ENCODE results near the gene LGALS9B.
"Not testable (repeated sequence)": the region's sequence is repeated elsewhere in the genome, so short reads cannot be mapped to it uniquely, and the experiment has no call there.

LGALS9B gene

DNA sequence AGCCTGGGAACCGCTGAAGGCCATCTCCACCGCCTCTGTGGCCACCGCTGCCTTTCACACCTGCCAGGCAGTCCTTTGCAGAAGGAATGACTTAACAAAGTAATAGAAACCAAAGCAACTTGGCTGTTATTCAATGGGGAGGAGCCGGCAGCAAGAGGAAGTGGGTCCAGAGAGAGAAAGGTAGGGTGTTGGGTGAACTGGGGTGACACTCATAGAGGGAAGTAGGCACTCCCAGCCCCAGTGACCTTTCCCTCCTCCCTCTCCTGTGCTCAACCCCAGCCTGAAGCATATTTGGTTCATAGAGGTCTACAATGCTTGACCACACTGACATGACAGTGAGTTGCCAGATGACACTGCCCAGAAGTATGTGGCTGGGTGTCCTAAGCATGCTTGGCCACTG lies at the start of gene LGALS9B:
Gene LGALS9B, minus strand, starts transcription at position 93 of the 400 bp plus-strand sequence. Its CDS starts 69 bp downstream, at position 24.
- not testable (repeated sequence) for DNase-seq

DNA sequence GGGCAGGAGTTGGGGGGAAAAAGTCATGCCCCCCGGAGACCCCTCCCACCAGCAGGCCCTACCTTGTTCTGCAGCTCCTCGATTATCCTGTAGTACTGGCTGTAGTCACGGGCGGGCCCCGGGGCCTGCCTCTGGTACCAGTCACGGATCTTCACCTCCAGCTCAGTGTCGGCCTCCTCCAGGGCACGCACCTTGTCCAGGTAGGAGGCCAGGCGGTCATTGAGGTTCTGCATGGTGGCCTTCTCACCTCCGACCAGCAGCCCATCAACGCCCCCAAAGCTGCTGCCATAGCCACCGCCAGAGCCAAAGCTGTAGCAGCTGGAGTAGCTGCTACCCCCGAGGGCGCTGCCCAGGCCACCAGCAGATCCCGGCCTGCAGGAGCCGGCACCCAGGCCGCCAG lies 49.6 kb upstream of the LGALS9B start:
- not testable (repeated sequence) for DNase-seq

- DNase-seq, result not testable (repeated sequence)
Measured at GRCh38 chr17:20515099-20515498, 47.8 kb upstream of the LGALS9B start.

- DNase-seq, result not testable (repeated sequence)
Measured at GRCh38 chr17:20513539-20513938, 46.2 kb upstream of the LGALS9B start.

GRCh38 chr17:20512378-20512777 lies 45.0 kb upstream of the LGALS9B start:
- DNase-seq, result not testable (repeated sequence)

- DNase-seq, result not testable (repeated sequence)
Measured at GRCh38 chr17:20511778-20512177, 44.4 kb upstream of the LGALS9B start.

GRCh38 chr17:20505333-20505732 lies 38.0 kb upstream of the LGALS9B start:
- not testable (repeated sequence) for DNase-seq

DNA sequence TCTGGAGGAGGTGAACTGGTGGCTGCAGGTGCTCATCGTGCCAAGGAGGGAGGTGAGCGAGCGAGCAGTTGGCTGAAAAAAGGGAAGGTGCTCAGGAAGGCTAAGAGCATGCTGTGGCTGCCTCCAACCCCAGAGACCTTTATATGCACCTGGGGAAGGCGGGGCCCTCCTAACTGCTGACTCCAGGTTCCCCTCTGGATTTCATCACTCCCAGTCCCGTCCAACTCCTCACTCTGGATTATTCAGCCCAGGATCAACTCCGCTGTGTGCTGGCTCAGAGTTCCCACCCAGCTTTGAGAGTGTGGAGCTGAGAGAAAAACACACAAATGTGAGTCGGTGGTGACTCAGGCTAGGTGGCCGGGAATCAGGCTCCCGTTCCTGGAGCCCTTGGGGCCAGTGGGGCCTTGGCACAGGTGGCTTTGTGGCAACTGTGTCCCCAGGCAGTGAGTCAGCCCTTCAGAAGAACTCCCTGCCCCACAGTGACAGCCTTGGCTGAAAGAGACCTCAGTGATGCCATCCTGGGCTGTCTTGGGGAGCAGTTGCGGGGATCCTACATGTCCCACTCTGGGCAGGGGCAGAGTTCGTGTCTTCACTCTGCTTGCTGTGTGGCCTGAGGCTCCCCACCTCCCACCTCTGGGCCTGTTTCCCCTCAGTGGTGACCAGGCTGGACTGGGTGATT lies 37.2 kb upstream of the LGALS9B start:
- DNase-seq, result not testable (repeated sequence)

DNA sequence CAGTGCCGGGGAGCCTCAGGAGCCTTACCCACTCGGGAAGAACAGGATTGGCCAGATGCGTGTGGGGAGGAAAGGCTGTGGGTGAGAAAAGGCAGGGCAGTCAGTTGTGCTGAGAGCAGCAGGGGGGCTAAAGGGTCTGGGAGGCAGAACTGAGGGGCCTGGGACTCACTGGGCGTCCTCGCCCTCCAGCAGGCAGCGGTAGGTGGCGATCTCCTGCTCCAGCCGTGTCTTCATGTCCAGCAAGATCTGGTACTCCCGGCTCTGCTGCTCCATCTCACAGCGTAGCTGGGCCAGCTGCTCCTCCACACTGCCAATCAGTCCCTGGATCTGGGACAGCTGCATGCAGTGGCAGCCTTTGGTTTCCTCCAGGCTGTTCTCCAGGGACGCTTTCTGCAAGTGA lies 34.6 kb upstream of the LGALS9B start:
- not testable (repeated sequence) for DNase-seq

DNA sequence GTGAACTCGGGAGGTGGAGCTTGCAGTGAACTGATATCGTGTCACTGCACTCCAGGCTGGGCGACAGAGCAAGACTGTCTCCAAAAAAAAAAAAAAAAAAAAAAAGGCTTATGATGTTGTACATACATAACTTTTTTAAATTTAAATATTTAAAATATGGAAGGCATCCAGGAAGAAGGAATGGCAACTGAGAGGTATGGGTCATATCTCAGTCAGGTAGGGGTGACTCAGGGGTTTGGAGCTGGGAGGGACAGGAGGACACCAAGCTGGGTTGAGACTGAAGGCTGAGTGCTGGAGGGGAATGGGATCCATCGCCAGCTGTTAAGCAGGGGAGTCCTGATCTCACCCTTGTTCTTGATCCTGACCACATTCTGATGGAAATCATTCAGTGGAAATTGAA lies 33.0 kb upstream of the LGALS9B start:
- not testable (repeated sequence) for DNase-seq

DNA sequence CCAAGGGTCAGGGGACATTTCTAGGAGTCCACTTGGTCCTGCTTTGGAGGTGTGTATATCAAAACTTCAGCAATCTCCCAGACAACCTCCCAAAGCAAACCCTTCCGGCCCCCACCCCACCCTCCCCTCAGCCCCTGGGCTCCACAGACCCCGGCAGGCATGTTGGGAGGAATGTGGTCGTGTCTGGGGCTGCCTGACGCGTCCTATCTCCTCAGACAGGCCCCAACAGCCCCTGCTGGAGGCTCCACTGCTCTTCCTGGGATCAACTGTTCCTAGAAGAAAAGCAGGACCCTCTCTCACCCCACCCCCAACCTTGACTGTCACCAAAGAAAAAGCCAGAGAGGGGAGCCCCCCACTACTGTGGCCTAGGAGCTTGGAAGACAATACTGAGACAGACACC lies 28.1 kb upstream of the LGALS9B start:
- DNase-seq, result not testable (repeated sequence)

DNA sequence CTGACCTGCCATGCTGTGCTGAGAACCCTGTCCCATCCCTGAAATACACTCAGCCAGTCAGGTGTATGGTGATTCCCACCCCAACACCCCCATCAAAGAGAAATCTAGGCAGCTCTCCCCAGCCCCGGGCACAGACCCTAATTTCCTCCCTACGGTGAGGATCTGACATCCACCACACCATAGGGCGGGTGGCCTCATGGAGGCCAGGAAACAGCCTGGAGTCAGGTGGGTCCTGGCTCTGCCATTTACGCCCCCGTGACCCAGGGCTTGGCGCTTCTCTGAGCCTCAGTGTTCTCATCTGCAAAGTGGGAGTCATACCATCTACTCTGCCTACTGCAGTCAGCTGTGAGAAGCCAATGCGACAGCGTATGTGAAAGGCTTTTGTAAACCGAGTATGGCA lies 27.4 kb upstream of the LGALS9B start:
- not testable (repeated sequence) for DNase-seq

GRCh38 chr17:20494147-20494546 lies 26.8 kb upstream of the LGALS9B start:
- DNase-seq, result not testable (repeated sequence)

DNA sequence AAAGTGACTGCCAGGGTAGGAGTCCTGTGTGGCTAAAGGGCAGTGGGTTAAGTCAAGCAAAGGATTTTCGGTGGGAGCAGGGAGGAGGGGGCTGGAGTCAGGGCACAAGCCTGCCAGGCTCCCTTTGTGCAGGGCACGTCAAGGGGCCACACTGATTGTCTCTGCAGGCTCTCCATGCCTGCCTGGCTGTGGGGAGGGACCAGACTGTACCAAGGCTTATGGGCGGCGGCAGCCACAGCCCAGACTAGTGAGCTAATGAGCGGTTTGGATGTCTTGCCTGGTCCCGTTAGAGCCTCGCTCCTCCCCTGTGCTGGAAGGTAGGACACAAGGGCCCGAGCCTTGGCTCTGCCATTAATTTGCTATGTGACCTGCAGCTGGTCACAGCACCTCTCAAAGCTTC lies 25.6 kb upstream of the LGALS9B start:
- not testable (repeated sequence) for DNase-seq

DNA sequence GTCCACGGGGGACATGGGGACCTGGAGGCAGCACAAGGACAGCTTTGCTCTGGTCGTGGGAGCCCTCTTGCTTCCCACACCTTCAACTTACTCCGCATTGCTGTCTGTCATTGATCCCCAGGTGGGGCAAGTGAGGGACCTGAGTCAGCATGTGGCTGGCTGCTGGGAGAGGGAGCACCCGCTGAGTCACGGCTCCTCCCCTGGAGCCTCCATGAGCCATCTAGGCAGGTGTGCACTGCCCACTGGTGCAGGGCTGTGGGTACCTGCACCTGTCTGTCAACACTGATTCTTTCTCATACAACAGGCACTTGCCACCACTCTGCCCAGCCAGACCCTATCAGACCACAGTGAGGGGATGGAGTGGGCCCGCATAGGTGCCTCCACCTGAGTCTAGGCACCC lies 24.8 kb upstream of the LGALS9B start:
- not testable (repeated sequence) for DNase-seq

DNA sequence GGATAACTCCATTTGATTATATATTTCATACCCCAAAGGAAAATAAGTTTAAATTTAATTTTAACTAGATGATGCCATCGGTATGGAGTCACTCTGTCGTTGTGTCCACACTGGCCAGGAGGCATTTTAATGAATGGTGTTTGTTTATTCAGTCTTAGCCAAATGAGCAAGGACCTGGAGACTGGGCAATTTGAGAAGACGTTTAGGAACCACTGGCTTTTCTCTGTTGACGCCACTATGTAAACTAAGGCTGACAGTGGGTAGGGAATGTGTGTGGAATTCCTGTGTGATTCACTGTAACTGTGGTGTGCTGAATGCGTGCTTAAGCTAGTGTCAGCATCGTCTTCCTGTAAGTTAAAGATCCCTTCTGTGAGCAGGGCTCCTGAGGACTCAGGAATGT lies 17.6 kb upstream of the LGALS9B start:
- DNase-seq, result not testable (repeated sequence)

DNA sequence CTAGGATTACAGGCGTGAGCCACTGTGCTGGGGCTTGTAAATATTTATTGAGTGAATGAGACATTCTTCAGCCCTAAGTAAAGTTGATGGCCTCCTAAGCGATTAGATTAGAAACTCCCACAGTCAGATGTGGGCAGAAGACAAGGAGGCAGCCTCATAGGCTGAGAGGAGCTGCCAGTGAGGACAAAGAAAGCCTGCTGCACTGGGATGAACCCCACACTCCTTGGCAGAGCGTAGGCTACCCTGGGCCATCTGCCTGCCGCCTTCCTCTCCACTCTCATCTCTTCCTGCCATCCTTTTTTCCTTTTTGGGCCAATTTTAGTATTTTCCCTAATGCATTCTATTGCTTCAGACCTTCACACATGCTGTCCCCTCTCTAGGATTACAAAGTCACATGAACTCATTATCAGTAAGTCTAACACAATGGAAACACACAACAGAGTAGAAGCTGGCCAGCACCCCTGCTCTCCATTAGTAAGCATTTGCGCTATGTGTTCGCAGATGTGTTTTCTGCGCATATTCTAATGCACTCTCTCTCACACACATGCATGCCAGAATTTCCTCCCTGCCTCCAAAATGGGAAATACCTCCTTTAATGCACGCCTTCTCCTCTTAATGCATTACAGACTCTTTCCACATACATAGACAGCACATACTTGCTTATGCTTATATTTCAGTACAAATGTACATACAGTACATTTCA lies 12.7 kb upstream of the LGALS9B start:
- DNase-seq, result not testable (repeated sequence)

- not testable (repeated sequence) for DNase-seq
Measured at GRCh38 chr17:20477398-20478071, 10.2 kb upstream of the LGALS9B start.

DNA sequence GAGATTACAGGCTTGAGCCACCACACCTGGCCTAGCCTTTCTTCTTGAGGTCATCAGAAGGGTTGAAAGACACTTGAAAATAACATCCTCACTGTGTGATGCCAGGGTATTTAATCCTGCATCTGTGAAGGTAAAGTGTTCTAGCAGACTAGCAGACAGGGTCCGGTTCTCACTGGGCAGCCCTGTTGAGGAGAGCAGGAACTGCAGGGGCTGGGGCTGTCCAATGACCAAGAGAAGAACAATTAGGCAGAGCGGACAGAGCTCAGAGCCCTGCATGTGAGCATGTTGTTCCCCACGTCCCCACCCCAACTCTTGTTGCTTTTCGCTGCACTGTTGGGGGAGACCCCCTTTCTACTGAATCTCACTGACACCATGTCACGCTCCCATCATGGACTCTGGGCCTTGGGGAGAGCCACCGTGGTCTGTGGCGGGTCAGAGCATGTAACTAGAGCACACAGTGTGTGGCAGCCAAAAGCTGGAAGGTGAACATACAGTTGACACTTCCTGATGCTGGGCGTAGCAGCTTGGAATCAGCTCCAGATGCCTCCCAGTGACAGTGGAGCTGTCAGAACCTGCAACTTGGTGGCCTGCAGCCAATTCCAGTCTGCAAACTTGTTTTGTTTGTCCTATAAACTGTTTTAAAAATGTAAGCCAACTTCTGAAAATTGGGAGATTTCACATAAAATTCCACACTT lies 7.9 kb upstream of the LGALS9B start:
- DNase-seq, result not testable (repeated sequence)

DNA sequence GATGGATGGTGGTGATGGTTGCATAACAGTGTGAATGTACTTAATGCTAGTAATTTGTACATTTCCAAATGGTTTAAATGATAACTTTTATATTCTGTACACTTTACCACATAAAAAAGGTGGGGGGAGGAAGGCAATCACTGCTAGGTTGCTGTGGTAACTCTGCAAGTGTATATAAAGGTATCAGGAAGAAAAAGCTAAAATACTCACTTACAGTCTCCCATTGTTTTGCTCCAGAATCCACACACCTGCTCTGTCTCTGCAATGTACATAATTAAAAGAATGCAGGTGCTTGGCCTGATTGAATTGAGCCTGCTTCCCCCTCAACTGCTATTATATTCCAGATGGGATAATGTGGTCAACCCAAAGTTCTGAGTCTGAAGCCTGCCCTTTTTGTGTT lies 6.7 kb upstream of the LGALS9B start:
- not testable (repeated sequence) for DNase-seq

GRCh38 chr17:20469946-20470345 lies 2.6 kb upstream of the LGALS9B start:
- not testable (repeated sequence) for DNase-seq

- not testable (repeated sequence) for DNase-seq
Measured at GRCh38 chr17:20469107-20469506, 1.8 kb upstream of the LGALS9B start.

DNA sequence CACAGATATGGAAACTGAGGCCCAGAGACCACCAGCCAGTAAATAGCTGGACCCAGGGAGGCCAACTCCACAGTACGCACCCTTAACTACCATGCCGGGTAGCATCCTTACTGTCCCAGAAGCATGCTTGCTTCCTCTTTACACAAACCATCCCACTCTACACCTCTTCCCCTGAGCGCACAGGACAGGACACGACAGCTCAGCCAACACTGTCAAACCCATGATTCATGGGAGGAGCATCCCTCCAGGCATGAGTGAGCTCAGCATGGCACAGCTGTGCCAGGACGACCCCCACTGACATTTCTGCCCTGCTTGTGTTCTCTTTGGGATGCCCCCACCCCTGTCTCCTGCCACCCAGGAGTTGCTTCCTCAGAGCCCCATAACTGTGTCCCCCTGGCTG lies 340 bp downstream of the LGALS9B start:
- DNase-seq, result not testable (repeated sequence)

Measured in NCI-H2171 (cell line).